ENCODE measurements around the gene TEX261.

- no peak for TF ChIP-seq CTCF (IDR thresholded peaks at IDR 0.05; ENCODE audit: insufficient read depth, low read depth, low read length)
- no peak for TF ChIP-seq EZH2 (IDR thresholded peaks at IDR 0.05; ENCODE audit: insufficient read depth, low read length)
Observed at GRCh38 chr2:70947556-70948184, 47.0 kb downstream of the TEX261 start.
